Measurements from ENCODE around the gene APOBEC3G.
"Not testable (repeated sequence)": the region's sequence is repeated elsewhere in the genome, so short reads cannot be mapped to it uniquely, and the experiment has no call there.

DNA sequence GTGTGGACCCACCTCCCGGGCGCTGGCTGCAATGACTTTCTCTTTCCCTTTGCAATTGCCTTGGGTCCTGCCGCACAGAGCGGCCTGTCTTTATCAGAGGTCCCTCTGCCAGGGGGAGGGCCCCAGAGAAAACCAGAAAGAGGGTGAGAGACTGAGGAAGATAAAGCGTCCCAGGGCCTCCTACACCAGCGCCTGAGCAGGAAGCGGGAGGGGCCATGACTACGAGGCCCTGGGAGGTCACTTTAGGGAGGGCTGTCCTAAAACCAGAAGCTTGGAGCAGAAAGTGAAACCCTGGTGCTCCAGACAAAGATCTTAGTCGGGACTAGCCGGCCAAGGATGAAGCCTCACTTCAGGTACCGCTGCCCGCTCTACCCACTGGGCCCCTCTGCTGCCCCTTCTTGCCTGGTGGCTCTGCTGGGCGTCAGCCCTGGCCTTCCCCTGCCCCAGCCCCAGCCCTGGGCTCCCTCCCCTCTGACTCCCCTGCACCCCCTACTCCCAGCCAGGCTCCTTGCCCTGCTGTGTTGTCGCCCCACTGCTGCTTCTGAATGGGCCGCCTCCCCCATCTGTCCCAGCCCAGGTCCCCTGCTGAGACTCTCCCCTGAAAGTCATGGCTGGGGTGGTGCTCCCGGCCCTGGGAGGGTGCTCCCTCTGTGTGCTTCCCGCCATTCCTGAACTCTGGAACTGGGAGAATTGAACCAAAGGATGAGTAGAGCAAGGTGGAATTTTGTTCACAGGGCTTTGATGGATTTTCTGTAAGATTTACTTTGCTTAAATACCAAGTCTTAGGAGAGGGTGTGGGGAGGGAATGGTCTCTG is at the start of gene APOBEC3G:
- TF ChIP-seq POLR2A, POLR2AphosphoS5 (IDR thresholded peaks at IDR 0.05): not testable (repeated sequence)

Measured in breast epithelium (tissue), 3 donors.